ENCODE data around the gene ADGRE1.

The ADGRE1 gene

GRCh38 chr19:6925801-6926751, 38.7 kb downstream of the ADGRE1 start:
- peak; percentile 34 for DNase-seq (ENCODE audit: low spot score)
- TF ChIP-seq CTCF (IDR thresholded peaks at IDR 0.05; ENCODE audit: extremely low read depth, missing control alignments), result no peak

GRCh38 chr19:6930190-6930589, 42.8 kb downstream of the ADGRE1 start:
- TF ChIP-seq CTCF (IDR thresholded peaks at IDR 0.05; ENCODE audit: extremely low read depth, missing control alignments), result no peak
- no peak for DNase-seq (ENCODE audit: low spot score)

GRCh38 chr19:6935069-6935468, 47.7 kb downstream of the ADGRE1 start:
- no peak for TF ChIP-seq CTCF (IDR thresholded peaks at IDR 0.05; ENCODE audit: extremely low read depth, missing control alignments)
- DNase-seq (ENCODE audit: low spot score), result no peak

- no peak for DNase-seq (ENCODE audit: low spot score)
- no peak for TF ChIP-seq CTCF (IDR thresholded peaks at IDR 0.05; ENCODE audit: extremely low read depth, missing control alignments)
These were observed 48.2 kb downstream of the ADGRE1 start for GRCh38 chr19:6935618-6936017.

GRCh38 chr19:6945733-6946132, 58.4 kb downstream of the ADGRE1 start:
- no peak for DNase-seq (ENCODE audit: low spot score)
- TF ChIP-seq CTCF (IDR thresholded peaks at IDR 0.05; ENCODE audit: extremely low read depth, missing control alignments), result no peak

GRCh38 chr19:6947745-6948144, 60.4 kb downstream of the ADGRE1 start:
- peak; percentile 66 for DNase-seq (ENCODE audit: low spot score)
- TF ChIP-seq CTCF (IDR thresholded peaks at IDR 0.05; ENCODE audit: extremely low read depth, missing control alignments), result no peak

GRCh38 chr19:6948884-6949283, 61.5 kb downstream of the ADGRE1 start:
- DNase-seq (ENCODE audit: low spot score), result no peak

More at GRCh38 chr19:6948884-6949283, 61.5 kb downstream of the ADGRE1 start:
- no peak for TF ChIP-seq CTCF (IDR thresholded peaks at IDR 0.05; ENCODE audit: extremely low read depth, missing control alignments)

Data from GM20000 (cell line).